VCaP (cell line): Measurements from ENCODE around the gene KPNA6.

Experiments used
- H3K27ac ChIP-seq: fragments of 450-650 bp; 2 replicates; pipeline ENCODE4 v1.5.1; 2017
- TF ChIP-seq, protein P1 (sequence below): fragments of 450-650 bp; conservative IDR thresholded peaks from 2 replicates; pipeline ENCODE4 v1.5.1; 2017; ENCODE audit warnings: mild to moderate bottlenecking, moderate library complexity

The KPNA6 gene

DNA sequence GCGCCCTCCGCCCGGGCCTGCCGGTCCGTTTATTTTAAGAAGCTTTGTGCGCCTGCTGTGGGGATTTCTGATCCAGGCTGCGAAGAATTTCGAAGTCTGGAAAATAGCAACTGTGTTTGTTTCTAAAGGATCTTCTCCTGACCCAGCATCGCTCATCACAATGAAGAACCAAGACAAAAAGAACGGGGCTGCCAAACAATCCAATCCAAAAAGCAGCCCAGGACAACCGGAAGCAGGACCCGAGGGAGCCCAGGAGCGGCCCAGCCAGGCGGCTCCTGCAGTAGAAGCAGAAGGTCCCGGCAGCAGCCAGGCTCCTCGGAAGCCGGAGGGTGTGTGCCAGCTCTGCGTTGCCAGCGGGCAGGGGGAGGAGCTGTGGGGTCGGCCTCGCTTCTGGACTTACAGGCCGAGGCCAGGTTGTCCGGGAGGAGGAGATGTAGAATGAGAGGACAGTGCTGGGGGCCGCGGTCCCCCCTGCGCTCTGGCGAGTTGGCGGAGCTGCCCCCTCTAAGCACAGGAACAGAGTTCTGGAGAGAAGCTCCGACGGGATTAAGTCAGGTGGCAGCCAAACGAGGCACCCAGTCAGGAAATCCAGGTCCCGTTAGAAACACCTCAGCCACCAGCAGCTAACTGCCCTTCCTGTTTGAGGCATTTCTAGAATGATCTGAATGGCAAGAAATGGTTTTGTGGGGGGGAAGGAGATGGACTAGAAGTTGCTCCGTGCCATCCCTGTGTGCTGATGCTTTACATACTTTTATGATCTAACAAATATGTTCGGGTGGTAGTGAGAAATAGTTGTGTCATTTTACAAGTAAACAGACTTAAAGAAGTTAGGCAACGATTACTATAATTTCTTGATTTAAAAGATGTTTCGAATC is 72.6 kb downstream of the KPNA6 start:
- TF ChIP-seq, protein P1, sequence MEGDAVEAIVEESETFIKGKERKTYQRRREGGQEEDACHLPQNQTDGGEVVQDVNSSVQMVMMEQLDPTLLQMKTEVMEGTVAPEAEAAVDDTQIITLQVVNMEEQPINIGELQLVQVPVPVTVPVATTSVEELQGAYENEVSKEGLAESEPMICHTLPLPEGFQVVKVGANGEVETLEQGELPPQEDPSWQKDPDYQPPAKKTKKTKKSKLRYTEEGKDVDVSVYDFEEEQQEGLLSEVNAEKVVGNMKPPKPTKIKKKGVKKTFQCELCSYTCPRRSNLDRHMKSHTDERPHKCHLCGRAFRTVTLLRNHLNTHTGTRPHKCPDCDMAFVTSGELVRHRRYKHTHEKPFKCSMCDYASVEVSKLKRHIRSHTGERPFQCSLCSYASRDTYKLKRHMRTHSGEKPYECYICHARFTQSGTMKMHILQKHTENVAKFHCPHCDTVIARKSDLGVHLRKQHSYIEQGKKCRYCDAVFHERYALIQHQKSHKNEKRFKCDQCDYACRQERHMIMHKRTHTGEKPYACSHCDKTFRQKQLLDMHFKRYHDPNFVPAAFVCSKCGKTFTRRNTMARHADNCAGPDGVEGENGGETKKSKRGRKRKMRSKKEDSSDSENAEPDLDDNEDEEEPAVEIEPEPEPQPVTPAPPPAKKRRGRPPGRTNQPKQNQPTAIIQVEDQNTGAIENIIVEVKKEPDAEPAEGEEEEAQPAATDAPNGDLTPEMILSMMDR: no peak
- peak overlapping the region; percentile 91 for H3K27ac ChIP-seq

- TF ChIP-seq, protein P1: no peak
- peak overlapping the region; percentile 91 for H3K27ac ChIP-seq
Measured at GRCh38 chr1:32181065-32181464, 73.2 kb downstream of the KPNA6 start.

- H3K27ac ChIP-seq: peak overlapping the region; percentile 91
- TF ChIP-seq, protein P1: no peak
Measured at GRCh38 chr1:32181563-32181962, 73.7 kb downstream of the KPNA6 start.

DNA sequence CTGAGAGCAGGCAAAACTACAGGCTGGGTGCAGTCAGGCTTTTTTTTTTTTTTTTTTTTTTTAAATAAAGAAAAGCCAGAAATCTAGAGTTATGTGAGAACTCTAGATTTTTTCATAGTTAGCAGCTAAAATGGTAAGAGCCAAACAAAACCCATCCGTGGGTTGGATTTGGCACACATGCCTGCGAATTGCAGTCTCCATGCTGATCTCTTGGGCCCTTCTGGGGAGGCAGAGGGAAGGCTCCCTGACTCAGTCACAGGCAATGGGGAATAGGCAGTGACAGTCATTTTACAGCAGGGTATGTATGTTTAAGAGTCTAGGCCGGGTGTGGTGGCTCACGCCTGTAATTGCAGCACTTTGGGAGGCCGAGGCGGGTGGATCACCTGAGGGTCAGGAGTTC is 74.2 kb downstream of the KPNA6 start:
- TF ChIP-seq, protein P1: no peak
- H3K27ac ChIP-seq: peak overlapping the region; percentile 91; the same call in 1 of the 2 replicates

DNA sequence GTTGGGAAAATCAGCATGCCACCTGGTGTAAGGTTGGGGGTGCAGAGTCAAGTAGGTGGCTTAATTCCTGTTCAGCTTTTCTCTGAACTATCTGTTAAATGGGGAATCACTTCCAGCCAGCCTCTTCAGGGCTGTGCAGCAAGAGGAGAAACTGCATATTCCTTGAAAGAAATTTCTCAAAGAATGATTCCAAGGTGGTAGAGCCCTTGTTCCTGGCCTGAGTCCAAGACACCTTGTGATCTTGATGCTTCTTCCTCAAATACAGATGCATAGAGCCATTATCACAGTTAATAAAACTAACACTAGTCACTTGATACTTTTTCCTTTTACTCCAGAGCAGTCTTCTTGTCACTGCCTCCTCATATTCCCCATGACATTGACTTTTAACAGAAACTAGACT is 76.8 kb downstream of the KPNA6 start:
- peak overlapping the region; percentile 25 for H3K27ac ChIP-seq
- TF ChIP-seq, protein P1: no peak

GRCh38 chr1:32186077-32186476 is 78.2 kb downstream of the KPNA6 start:
- TF ChIP-seq, protein P1: no peak
- no peak overlapping the region for H3K27ac ChIP-seq

DNA sequence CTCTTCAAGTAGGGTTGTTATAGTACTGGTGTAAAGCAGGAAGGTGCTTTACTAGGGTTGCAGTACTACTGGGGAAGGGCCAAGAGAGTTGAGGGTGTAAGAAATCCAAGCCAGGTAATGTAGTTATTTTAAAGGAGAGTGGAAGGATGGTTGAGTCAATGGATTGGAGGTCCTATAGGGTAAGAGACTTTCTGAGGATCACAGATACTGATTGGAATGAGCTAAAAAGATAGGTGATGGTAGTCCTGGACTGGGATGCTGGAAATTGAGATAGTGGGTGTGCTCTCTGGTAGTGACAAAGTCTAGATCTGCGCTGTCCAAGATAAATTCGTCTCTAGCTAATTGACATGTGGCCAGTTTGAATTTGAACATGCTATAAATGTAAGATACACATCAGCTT is 78.6 kb downstream of the KPNA6 start:
- TF ChIP-seq, protein P1: no peak

More for the DNA sequence above, 78.6 kb downstream of the KPNA6 start:
- H3K27ac ChIP-seq: no peak overlapping the region
